SK-N-SH (cell line): Measurements from ENCODE around the gene ENTPD3. TPM values are rescaled to one million over a fixed set of nuclear protein-coding genes. Genes with fewer than 3 reads are reported as not detected.

Experiments
- CTCF ChIA-PET: fragments of 300-600, 350-600 bp; formaldehyde crosslinking; extraction: SDS; loops from one replicate; lab custom pipeline; 2021; lab: Yijun Ruan, JAX
- POLR2A ChIA-PET: fragments of 350-600 bp; sonication (Branson Sonifier 250); formaldehyde crosslinking; extraction: SDS; loops from one replicate; lab custom pipeline; 2020; ENCODE audit warnings: antibody characterized with exemption, inconsistent platforms; lab: Yijun Ruan, JAX
- DNase-seq: peaks from one replicate; pipeline ENCODE4 v3.0.0; 2012
- H2AFZ ChIP-seq: fragments of 200-600 bp; sonication (generic); 2 replicates; pipeline ENCODE4 v1.8.1; 2016; ENCODE audit warnings: antibody characterized with exemption, mild to moderate bottlenecking, low read depth
- H3F3A ChIP-seq: fragments of 200-600 bp; sonication (generic); replicated peaks from 2 replicates; pipeline ENCODE3; 2016; ENCODE audit warnings: antibody characterized with exemption, mild to moderate bottlenecking; ENCODE audit not compliant: insufficient read depth
- H3K27ac ChIP-seq, 2 experiments: fragments of 200-500 bp in 1 of 2; fragments of 200-600 bp in 1 of 2; sonication (Bioruptor generic) in 1 of 2; sonication (generic), shearing (Covaris generic) in 1 of 2; 2 replicates each; pipeline versions ENCODE4 v1.5.1 to v1.6.1; 2014 to 2016; ENCODE audit warnings: low read depth in 2 of 2, inconsistent platforms in 1 of 2, low read length in 1 of 2, mild to moderate bottlenecking in 1 of 2, mixed read lengths in 1 of 2
- H3K27me3 ChIP-seq: fragments of 200-600 bp; sonication (generic), shearing (Covaris generic); 2 replicates; pipeline ENCODE4 v1.6.1; 2016; ENCODE audit warnings: mixed run types; ENCODE audit not compliant: insufficient read depth
- H3K36me3 ChIP-seq, 2 experiments: fragments of 200-500 bp in 1 of 2; fragments of 200-600 bp in 1 of 2; sonication (Bioruptor generic) in 1 of 2; sonication (generic) in 1 of 2; replicated peaks in 1 of 2; 2 replicates each; pipeline versions ENCODE3 to v1.5.1; 2014 to 2016; ENCODE audit warnings: low read length in 1 of 2, mild to moderate bottlenecking in 1 of 2; ENCODE audit not compliant: insufficient read depth in 2 of 2, control insufficient read depth in 1 of 2
- H3K4me1 ChIP-seq, 2 experiments: fragments of 200-500 bp in 1 of 2; fragments of 200-600 bp in 1 of 2; sonication (Bioruptor generic) in 1 of 2; sonication (generic), shearing (Covaris generic) in 1 of 2; 2 replicates each; pipeline versions ENCODE4 v1.5.1 to v1.6.1; 2014 to 2016; ENCODE audit warnings: low read depth in 1 of 2, low read length in 1 of 2, mixed run types in 1 of 2; ENCODE audit not compliant: insufficient read depth in 2 of 2, control insufficient read depth in 1 of 2
- H3K4me2 ChIP-seq: fragments of 200-600 bp; sonication (generic), shearing (Covaris generic); 2 replicates; pipeline ENCODE4 v1.6.1; 2017; ENCODE audit warnings: mixed run types
- H3K4me3 ChIP-seq, 2 experiments: fragments of 200-500 bp in 1 of 2; fragments of 200-600 bp in 1 of 2; sonication (Bioruptor generic) in 1 of 2; sonication (generic), shearing (Covaris generic) in 1 of 2; 2 replicates each; pipeline versions ENCODE4 v1.5.1 to v1.8.1; 2014 to 2016; ENCODE audit warnings: low read depth in 2 of 2, inconsistent platforms in 1 of 2, low read length in 1 of 2, mild to moderate bottlenecking in 1 of 2, mixed read lengths in 1 of 2, moderate library complexity in 1 of 2
- H3K79me2 ChIP-seq: fragments of 200-600 bp; sonication (generic); 2 replicates; pipeline ENCODE4 v1.8.1; 2017; ENCODE audit warnings: mild to moderate bottlenecking; ENCODE audit not compliant: insufficient read depth
- H3K9ac ChIP-seq: fragments of 200-600 bp; sonication (generic); 2 replicates; pipeline ENCODE4 v1.6.1; 2017; ENCODE audit warnings: mixed run types
- H3K9me2 ChIP-seq: fragments of 200-600 bp; sonication (generic); 2 replicates; pipeline ENCODE4 v1.6.1; 2017; ENCODE audit warnings: mixed run types
- H3K9me3 ChIP-seq: fragments of 200-600 bp; sonication (generic); 2 replicates; pipeline ENCODE4 v1.6.1; 2017; ENCODE audit warnings: mixed run types, mild to moderate bottlenecking, moderate library complexity
- H4K20me1 ChIP-seq: fragments of 200-600 bp; sonication (generic); 2 replicates; pipeline ENCODE4 v1.6.1; 2017; ENCODE audit warnings: mild to moderate bottlenecking, mixed run types; ENCODE audit not compliant: insufficient read depth
- ELF1 ChIP-seq: IDR thresholded peaks from 2 replicates; pipeline ENCODE4 v1.4.0; 2012
- EP300 ChIP-seq, 2 experiments: IDR thresholded peaks; 2 replicates each; pipeline versions ENCODE4 v1.4.0 to v1.6.1; 2012; ENCODE audit warnings: borderline replicate concordance in 1 of 2, low read depth in 1 of 2, low read length in 1 of 2
- EZH2phosphoT487 ChIP-seq: fragments of 200-600 bp; sonication (generic); IDR thresholded peaks from 2 replicates; pipeline ENCODE4 v1.6.1; 2017; ENCODE audit warnings: low read depth, mixed run types, mild to moderate bottlenecking, antibody characterized with exemption, moderate library complexity, borderline replicate concordance
- FOSL2 ChIP-seq: IDR thresholded peaks from 2 replicates; pipeline ENCODE4 v1.4.0; 2012; ENCODE audit warnings: low read depth, mild to moderate bottlenecking, moderate library complexity, borderline replicate concordance
- FOXJ3 ChIP-seq: sonication (generic); formaldehyde crosslinking; IDR thresholded peaks from 2 replicates; pipeline ENCODE4 v1.5.1; 2020; ENCODE audit warnings: mild to moderate bottlenecking, missing genetic modification reagents
- GATA2 ChIP-seq: sonication (generic); formaldehyde crosslinking; IDR thresholded peaks from 2 replicates; pipeline ENCODE4 v1.5.0; 2020; ENCODE audit warnings: mild to moderate bottlenecking, missing genetic modification reagents
- MEF2A ChIP-seq: IDR thresholded peaks from 2 replicates; pipeline ENCODE4 v1.4.0; 2012; ENCODE audit warnings: low read depth, borderline replicate concordance
- NFIC ChIP-seq: IDR thresholded peaks from 2 replicates; pipeline ENCODE4 v1.4.0; 2012; ENCODE audit warnings: borderline replicate concordance
- PBX3 ChIP-seq: IDR thresholded peaks from 2 replicates; pipeline ENCODE4; 2012
- RAD21 ChIP-seq: IDR thresholded peaks from 2 replicates; pipeline ENCODE4 v1.6.1; 2012; ENCODE audit warnings: mild to moderate bottlenecking, low read length
- REST ChIP-seq: IDR thresholded peaks from 2 replicates; pipeline ENCODE4 v1.6.1; 2012; ENCODE audit warnings: mild to moderate bottlenecking, low read depth, low read length, moderate library complexity
- SMC3 ChIP-seq: IDR thresholded peaks from 2 replicates; pipeline ENCODE4 v1.6.1; 2012; ENCODE audit warnings: low read depth, low read length, improper control_type of control experiment
- TEAD4 ChIP-seq: IDR thresholded peaks from 2 replicates; pipeline ENCODE4 v1.4.0; 2012; ENCODE audit warnings: mild to moderate bottlenecking, borderline replicate concordance; ENCODE audit not compliant: insufficient read depth
- USF1 ChIP-seq: IDR thresholded peaks from 2 replicates; pipeline ENCODE4 v1.4.0; 2012; ENCODE audit warnings: low read depth, borderline replicate concordance
- YY1 ChIP-seq: IDR thresholded peaks from 2 replicates; pipeline ENCODE4 v1.4.0; 2012; ENCODE audit warnings: low read depth, mild to moderate bottlenecking
- ZBTB33 ChIP-seq: IDR thresholded peaks from 2 replicates; pipeline ENCODE4 v1.4.0; 2012; ENCODE audit warnings: low read depth, borderline replicate concordance
- WGBS: methylation state at CpG from one replicate; pipeline ENCODE4 v1.1.6; 2017; ENCODE audit warnings: low lambda C conversion rate; 5-methylcytosine and 5-hydroxymethylcytosine counted together
- polyA plus RNA-seq, 3 experiments: library from polyadenylated mRNA; depleted of rRNA; stranded (reverse); fragments of >200 nt; gene quantifications; 2 replicates each; pipeline ENCODE4 v1.2.3, GENCODE V29; 2012

ENTPD3 gene
- polyA plus RNA-seq, 1 of the 3 experiments (the other 2 are of a cell fraction), result 0.02 TPM

- no peak for TF ChIP-seq REST
Observed at GRCh38 chr3:40452562-40452875, 65.5 kb downstream of the ENTPD3 start (continued).

GRCh38 chr3:40452876-40453730, 66.1 kb downstream of the ENTPD3 start:
- WGBS, result 1% methylated on average over 14 of the region's 41 CpGs
- H3K4me1 ChIP-seq, result peaks cover 0 to 10% of the 10 kb centered on the region in 2 experiments; a peak in 2 of 4 replicates
- H3K27me3 ChIP-seq, result no peaks in the 10 kb centered on the region
- H3K9ac ChIP-seq, result peak overlapping the region; percentile 74
- no peaks in the 10 kb centered on the region for H3F3A ChIP-seq
- peak overlapping the region; percentile 70 to 83 for H3K4me3 ChIP-seq
- peak overlapping the region; percentile 90 for H3K4me2 ChIP-seq
- H4K20me1 ChIP-seq, result peaks cover 2% of the 10 kb centered on the region; the same call in 1 of the 2 replicates
- peak overlapping the region; percentile 68 to 94 for H3K27ac ChIP-seq
- H3K79me2 ChIP-seq, result peaks cover 16% of the 10 kb centered on the region
- CTCF ChIA-PET, result interaction anchor here (0.7 to 2.3 kb wide), 10 partner anchors 16 to 144 kb away, joined by 3 to 8 read pairs (median 6); partner anchors contain the start of genes EIF1B and ZNF620
- POLR2A ChIA-PET, result interaction anchor here (0.6 to 2.6 kb wide), 5 partner anchors 12 to 260 kb away, joined by 3 to 12 read pairs (median 3); partner anchors contain the start of genes ZNF619 and ZNF620
- H3K9me3 ChIP-seq, result no peaks in the 10 kb centered on the region
- H2AFZ ChIP-seq, result peak overlapping the region; percentile 93
- DNase-seq, result peak; percentile 94
- H3K9me2 ChIP-seq, result no peaks in the 10 kb centered on the region
- H3K36me3 ChIP-seq, result peaks cover 4 to 5% of the 10 kb centered on the region in 2 experiments
- TF ChIP-seq USF1 (peak; percentile 4; the same call in 1 of the 2 replicates), TEAD4 (no peak), PBX3 (peak; percentile 21; the same call in 1 of the 2 replicates), YY1 (peak; percentile 98), MEF2A (no peak), EP300 (IDR thresholded peaks at IDR 0.05; ENCODE audit: borderline replicate concordance in 1 of 2, low read depth in 1 of 2, low read length in 1 of 2) (no peak), NFIC (no peak), ZBTB33 (no peak), FOSL2 (no peak), EZH2phosphoT487 (no peak), ELF1 (0 out of 2 replicates have a peak, but pooled peaks have one; percentile 40), FOXJ3 (CRISPR knock-in tag) (no peak; the same call in 1 of the 2 replicates), REST (no peak), RAD21 (peak; percentile 56), SMC3 (peak; percentile 31; the same call in 1 of the 2 replicates), GATA2 (CRISPR knock-in tag) (no peak)
